CD4-positive, alpha-beta memory T cell (primary cell): ENCODE measurements around the gene PLCG2. TPM values are rescaled to one million over a fixed set of nuclear protein-coding genes. Genes with fewer than 3 reads are reported as not detected.

Experiments used
- CTCF ChIA-PET: fragments of 350-600 bp; sonication (Branson Sonifier 250); formaldehyde crosslinking; loops from one replicate; lab custom pipeline; 2021; ENCODE audit warnings: inconsistent platforms; ENCODE audit not compliant: partially characterized antibody; lab: Charles Lee
- POLR2A ChIA-PET: fragments of 350-600 bp; sonication (Branson Sonifier 250); formaldehyde crosslinking; loops from one replicate; lab custom pipeline; 2021; ENCODE audit not compliant: partially characterized antibody; lab: Charles Lee
- DNase-seq, 5 donors: peaks; one replicate each; pipeline versions ENCODE4 v3.0.0 to v3.0.0-alpha.2; 2020 to 2022; ENCODE audit warnings: mixed read lengths in 1 of 5
- H3K27ac ChIP-seq: one replicate; pipeline ENCODE4 v1.7.0; 2013; ENCODE audit warnings: low read depth, low read length
- H3K27me3 ChIP-seq: 2 replicates; pipeline ENCODE4 v1.7.0; 2013; ENCODE audit warnings: mild to moderate bottlenecking, low read length, moderate library complexity; ENCODE audit not compliant: insufficient read depth
- H3K36me3 ChIP-seq: 2 replicates; pipeline ENCODE4 v1.7.0; 2013; ENCODE audit warnings: mild to moderate bottlenecking, low read length, moderate library complexity; ENCODE audit not compliant: insufficient read depth
- H3K4me1 ChIP-seq: 2 replicates; pipeline ENCODE4 v1.7.0; 2013; ENCODE audit warnings: mild to moderate bottlenecking, low read length, moderate library complexity; ENCODE audit not compliant: insufficient read depth
- H3K4me3 ChIP-seq, 2 donors: one replicate each; pipeline ENCODE4 v1.7.0; 2013; ENCODE audit warnings: low read length in 2 of 2, mild to moderate bottlenecking in 1 of 2
- H3K9me3 ChIP-seq, 2 donors: one replicate each; pipeline ENCODE4 v1.7.0; 2013; ENCODE audit warnings: low read length in 2 of 2, control low read depth in 1 of 2; ENCODE audit not compliant: control insufficient read depth in 1 of 2
- H3K27ac Mint-ChIP-seq, 7 donors: one replicate each; pipeline ENCODE4 v1.8.0; 2020 to 2021; ENCODE audit warnings: mixed read lengths in 7 of 7, mild to moderate bottlenecking in 6 of 7, inconsistent platforms in 3 of 7, moderate library complexity in 3 of 7
- H3K27me3 Mint-ChIP-seq, 2 donors: one replicate each; pipeline ENCODE4 v1.8.0; 2020 to 2021; ENCODE audit warnings: mixed read lengths in 2 of 2
- H3K36me3 Mint-ChIP-seq, 2 donors: one replicate each; pipeline ENCODE4 v1.8.0; 2020 to 2021; ENCODE audit warnings: mixed read lengths in 2 of 2, inconsistent platforms in 1 of 2, mild to moderate bottlenecking in 1 of 2
- H3K4me1 Mint-ChIP-seq, 4 donors: one replicate each; pipeline ENCODE4 v1.8.0; 2020 to 2021; ENCODE audit warnings: mixed read lengths in 4 of 4, mild to moderate bottlenecking in 1 of 4
- H3K4me3 Mint-ChIP-seq, 8 donors: one replicate each; pipeline ENCODE4 v1.8.0; 2020 to 2021; ENCODE audit warnings: mixed read lengths in 8 of 8, mild to moderate bottlenecking in 7 of 8, moderate library complexity in 6 of 8, inconsistent platforms in 3 of 8
- H3K9me3 Mint-ChIP-seq, 8 donors: one replicate each; pipeline ENCODE4 v1.8.0; 2020 to 2021; ENCODE audit warnings: mixed read lengths in 8 of 8, mild to moderate bottlenecking in 5 of 8, inconsistent platforms in 3 of 8, moderate library complexity in 1 of 8
- intact Hi-C: fragments of 100-400 bp; cut with micrococcal nuclease; formaldehyde crosslinking; loops from one replicate; pipeline ENCODE4 v1.15.1; 2023
- polyA plus RNA-seq, 2 donors: library from polyadenylated mRNA; unstranded; fragments of 300-500 nt; fragmentation: Illumina TruSeq; gene quantifications; one replicate each; pipeline ENCODE4 v1.2.3, GENCODE V29; 2021
- total RNA-seq, 2 experiments: library from RNA; stranded (reverse); gene quantifications; one replicate each; pipeline ENCODE4 v1.2.3, GENCODE V29; 2021

Gene PLCG2
- total and polyA plus RNA-seq, 4 experiments from 2014 or later, result 0.63 to 2.4 (median 2.1) TPM

DNA sequence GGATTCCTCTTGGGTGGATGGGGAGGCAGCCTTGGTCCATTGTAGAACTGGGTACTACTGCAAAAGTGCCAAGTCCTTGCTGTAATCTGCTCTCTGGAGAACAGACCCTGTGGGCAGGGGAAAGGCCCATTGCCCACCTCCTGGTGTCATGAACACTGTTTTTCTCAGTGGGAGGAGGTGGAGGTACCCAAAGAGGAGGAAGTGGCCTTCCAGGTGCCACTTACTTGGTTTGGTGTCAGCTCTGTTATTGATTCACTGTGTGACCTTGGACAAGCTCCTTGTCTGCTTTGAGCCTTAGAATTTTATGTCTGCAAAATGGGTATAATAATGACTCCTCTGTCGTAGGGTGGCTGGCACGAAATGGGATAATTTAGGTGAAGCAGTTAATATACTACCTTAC, 55.8 kb downstream of the PLCG2 start:
- no peaks in the 10 kb centered on the region for H3K9me3 ChIP-seq
- CTCF ChIA-PET, result no interaction called here
- intact Hi-C loops, result no loop called here
- H3K36me3 ChIP-seq, result no peaks in the 10 kb centered on the region
- peaks cover 8% of the 10 kb centered on the region for H3K4me1 ChIP-seq
- POLR2A ChIA-PET, result no interaction called here
- H3K4me3 ChIP-seq, result no peak overlapping the region
- no peaks in the 10 kb centered on the region for H3K36me3 Mint-ChIP-seq
- H3K27me3 Mint-ChIP-seq, result peaks cover 0 to 2% of the 10 kb centered on the region in 2 donors
- no peak overlapping the region for H3K4me3 Mint-ChIP-seq
- no peaks in the 10 kb centered on the region for H3K27me3 ChIP-seq
- H3K9me3 Mint-ChIP-seq, result no peaks in the 10 kb centered on the region
- H3K4me1 Mint-ChIP-seq, result peaks cover 0 to 10% (median 7%) of the 10 kb centered on the region in 4 donors
- no peak overlapping the region for H3K27ac ChIP-seq
- no peak for DNase-seq
- no peak overlapping the region for H3K27ac Mint-ChIP-seq

DNA sequence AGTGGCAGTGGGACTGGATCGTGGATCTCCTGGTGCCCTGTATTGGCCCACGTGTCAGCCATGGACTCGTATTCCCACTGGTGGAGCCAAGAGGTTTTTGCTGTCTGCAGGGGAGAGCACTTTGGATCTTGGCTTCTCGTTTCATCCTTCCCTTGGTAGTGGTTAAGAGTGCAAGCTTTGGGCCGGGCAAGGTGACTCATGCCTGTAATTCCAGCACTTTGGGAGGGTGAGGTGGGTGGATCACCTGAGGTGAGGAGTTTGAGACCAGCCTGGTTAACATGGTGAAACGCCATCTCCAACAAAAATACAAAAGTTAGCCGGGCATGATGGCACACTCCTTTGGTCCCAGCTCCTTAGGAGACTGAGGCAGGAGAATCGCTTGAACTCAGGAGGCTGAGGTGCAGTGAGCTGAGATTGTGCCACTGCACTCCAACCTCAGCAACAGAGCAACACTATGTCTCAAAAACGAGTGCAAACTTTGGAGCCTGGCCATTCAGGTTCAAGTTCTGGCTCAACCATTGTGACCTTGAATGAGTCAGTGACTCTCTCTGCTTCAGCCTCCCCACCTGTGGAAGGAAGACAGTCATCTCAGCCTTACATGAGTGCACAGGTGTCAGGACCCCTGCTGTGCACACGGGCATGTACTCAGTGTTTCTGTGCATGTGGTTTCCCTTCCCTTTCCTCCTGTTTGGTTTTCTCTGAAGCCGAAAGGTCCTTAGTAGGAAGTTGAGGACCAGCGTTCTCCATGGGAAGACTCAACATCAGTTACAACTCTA, 57.4 kb downstream of the PLCG2 start:
- peaks cover 7% of the 10 kb centered on the region for H3K4me1 ChIP-seq
- no peaks in the 10 kb centered on the region for H3K9me3 ChIP-seq

DNA sequence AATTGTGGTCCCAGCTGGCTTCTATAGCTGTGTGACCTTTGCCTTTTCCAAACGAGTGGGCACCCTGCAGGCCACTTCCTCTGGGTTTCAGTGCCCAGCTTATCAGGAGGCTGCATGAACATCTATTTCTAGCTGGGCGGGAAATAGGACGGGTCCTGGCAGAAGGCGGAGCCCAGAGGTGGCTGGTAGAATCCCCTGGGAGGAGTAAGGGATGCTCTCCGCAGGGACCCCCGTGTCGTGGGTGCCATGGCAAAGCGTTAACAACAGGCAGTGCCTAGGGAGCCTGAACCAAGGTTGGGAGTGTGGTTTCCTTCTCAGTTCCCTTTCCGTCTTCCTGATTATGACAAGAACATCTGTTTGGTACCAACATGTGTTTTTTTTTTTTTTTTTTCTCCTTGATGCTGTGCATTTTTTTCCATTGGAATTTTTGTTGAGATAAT, 58.2 kb downstream of the PLCG2 start:
- no peak for DNase-seq
- Mint-ChIP-seq H3K27ac (no peak overlapping the region), H3K27me3 (peaks cover 0 to 2% of the 10 kb centered on the region in 2 donors), H3K4me1 (peaks cover 0 to 3% (median 2%) of the 10 kb centered on the region in 4 donors), H3K9me3 (no peaks in the 10 kb centered on the region), H3K36me3 (no peaks in the 10 kb centered on the region), H3K4me3 (no peak overlapping the region)
- Histone ChIP-seq H3K4me1 (no peaks in the 10 kb centered on the region), H3K9me3 (no peaks in the 10 kb centered on the region), H3K4me3 (no peak overlapping the region), H3K27ac (no peak overlapping the region), H3K27me3 (no peaks in the 10 kb centered on the region), H3K36me3 (no peaks in the 10 kb centered on the region)
- CTCF ChIA-PET, result no interaction called here
- intact Hi-C loops, result no loop called here
- POLR2A ChIA-PET, result no interaction called here

More for the DNA sequence above, 57.4 kb downstream of the PLCG2 start:
- H3K36me3 Mint-ChIP-seq, result no peaks in the 10 kb centered on the region
- H3K27me3 ChIP-seq, result no peaks in the 10 kb centered on the region
- H3K9me3 Mint-ChIP-seq, result no peaks in the 10 kb centered on the region
- DNase-seq, result no peak
- no peak overlapping the region for H3K27ac Mint-ChIP-seq
- H3K36me3 ChIP-seq, result no peaks in the 10 kb centered on the region
- no peak overlapping the region for H3K27ac ChIP-seq
- POLR2A ChIA-PET, result no interaction called here
- peaks cover 0 to 10% (median 7%) of the 10 kb centered on the region in 4 donors for H3K4me1 Mint-ChIP-seq
- intact Hi-C loops, result no loop called here
- peaks cover 0 to 2% of the 10 kb centered on the region in 2 donors for H3K27me3 Mint-ChIP-seq
- H3K4me3 Mint-ChIP-seq, result no peak overlapping the region
- no peak overlapping the region for H3K4me3 ChIP-seq
- CTCF ChIA-PET, result no interaction called here

DNA sequence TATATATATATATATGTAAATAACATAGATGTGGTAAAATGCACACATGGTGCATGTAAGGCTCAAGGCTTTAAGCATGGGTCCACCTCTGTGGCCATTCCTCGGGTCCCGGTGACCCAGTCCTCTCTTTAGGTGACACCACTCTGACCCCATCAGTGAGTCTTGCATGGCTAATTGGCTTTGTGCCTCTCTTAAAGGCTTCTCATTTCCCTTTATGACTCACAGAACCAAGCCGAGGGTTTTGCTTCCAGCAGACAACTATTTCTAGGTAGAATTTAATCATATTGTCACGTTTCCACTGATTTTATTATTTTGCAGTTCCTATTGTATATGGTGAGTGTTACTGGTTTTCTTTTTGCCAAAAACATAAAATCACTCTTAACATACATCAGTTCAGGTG, 59.7 kb downstream of the PLCG2 start:
- Histone ChIP-seq H3K27me3 (no peaks in the 10 kb centered on the region), H3K4me1 (no peaks in the 10 kb centered on the region), H3K9me3 (no peaks in the 10 kb centered on the region), H3K4me3 (no peak overlapping the region), H3K36me3 (no peaks in the 10 kb centered on the region), H3K27ac (no peak overlapping the region)
- Mint-ChIP-seq H3K27me3 (peaks cover 2 to 3% of the 10 kb centered on the region in 2 donors), H3K9me3 (peaks cover 0 to under 1% (median 0%) of the 10 kb centered on the region in 8 donors), H3K36me3 (no peaks in the 10 kb centered on the region), H3K4me3 (no peak overlapping the region), H3K27ac (no peak overlapping the region), H3K4me1 (no peaks in the 10 kb centered on the region)
- CTCF ChIA-PET, result no interaction called here
- POLR2A ChIA-PET, result no interaction called here
- DNase-seq, result no peak
- intact Hi-C loops, result no loop called here

DNA sequence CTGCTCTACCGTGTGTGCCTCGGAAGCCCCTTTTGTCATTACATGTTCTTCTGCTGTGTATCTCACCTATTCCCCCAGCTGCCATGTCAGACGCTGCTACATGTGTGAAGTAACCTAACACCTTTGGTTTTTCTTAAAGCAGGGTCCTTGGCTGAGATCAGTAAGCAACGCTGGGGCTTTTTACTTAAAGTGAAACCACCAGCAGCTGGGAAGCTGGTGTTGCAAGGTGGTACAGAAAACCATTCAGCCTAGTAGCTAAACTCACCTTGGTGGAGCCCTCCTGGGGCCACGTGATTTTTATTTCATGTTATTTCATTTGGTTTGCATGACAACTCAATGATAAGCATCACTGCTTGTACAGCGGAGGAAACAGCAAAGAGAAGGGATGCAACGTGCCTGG, 62.6 kb downstream of the PLCG2 start:
- Histone ChIP-seq H3K9me3 (no peaks in the 10 kb centered on the region), H3K27me3 (no peaks in the 10 kb centered on the region), H3K36me3 (no peaks in the 10 kb centered on the region), H3K4me1 (no peaks in the 10 kb centered on the region), H3K4me3 (no peak overlapping the region), H3K27ac (no peak overlapping the region)
- H3K4me3 Mint-ChIP-seq, result no peak overlapping the region
- no peaks in the 10 kb centered on the region for H3K4me1 Mint-ChIP-seq
- H3K36me3 Mint-ChIP-seq, result no peaks in the 10 kb centered on the region
- H3K27me3 Mint-ChIP-seq, result peaks cover 2 to 3% of the 10 kb centered on the region in 2 donors
- H3K9me3 Mint-ChIP-seq, result peaks cover 0 to 2% (median 0%) of the 10 kb centered on the region in 8 donors
- CTCF ChIA-PET, result interaction anchor here (0.6 kb wide), 1 partner anchor 33 kb away, joined by 3 read pairs; no protein-coding TSS in a partner anchor
- H3K27ac Mint-ChIP-seq, result no peak overlapping the region
- DNase-seq, result no peak
- intact Hi-C loops, result no loop called here
- POLR2A ChIA-PET, result no interaction called here

DNA sequence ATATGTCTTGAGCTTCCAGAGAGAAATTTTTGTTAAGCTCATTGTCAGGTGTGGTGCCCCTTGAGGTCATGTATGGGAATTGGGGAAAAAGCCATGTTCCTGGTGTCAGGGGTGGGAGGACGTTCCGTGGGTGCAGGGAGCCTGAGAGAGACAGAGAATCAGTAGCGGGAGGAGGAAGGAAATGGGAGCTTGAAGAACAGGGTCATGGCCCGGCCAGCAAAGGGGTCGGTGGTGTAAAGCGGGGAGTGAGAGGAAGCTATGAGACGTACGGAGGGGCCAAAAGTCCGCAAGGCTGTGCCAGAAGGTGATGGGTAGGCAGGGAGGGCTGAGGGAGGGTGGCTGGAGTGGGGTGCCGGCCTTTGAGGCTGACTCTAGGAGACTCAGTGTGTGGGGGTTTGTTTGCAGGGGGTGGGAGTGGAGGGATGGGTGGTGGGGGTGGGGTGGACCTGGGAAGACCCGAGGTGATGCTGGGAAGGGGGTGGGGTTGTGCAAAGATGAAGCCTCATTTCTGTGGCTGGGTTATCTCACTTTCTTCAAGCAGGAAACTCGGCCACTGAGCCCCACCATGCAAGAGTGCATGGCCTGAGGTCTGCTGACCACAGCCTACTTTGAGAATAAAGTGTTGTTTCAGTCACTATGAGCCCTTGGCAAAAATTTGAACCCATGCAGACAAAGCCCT, 63.6 kb downstream of the PLCG2 start:
- Histone ChIP-seq H3K27ac (no peak overlapping the region), H3K36me3 (no peaks in the 10 kb centered on the region), H3K9me3 (no peaks in the 10 kb centered on the region), H3K4me1 (no peaks in the 10 kb centered on the region), H3K4me3 (no peak overlapping the region), H3K27me3 (no peaks in the 10 kb centered on the region)
- Mint-ChIP-seq H3K4me1 (no peaks in the 10 kb centered on the region), H3K27ac (no peak overlapping the region), H3K27me3 (peaks cover 2 to 3% of the 10 kb centered on the region in 2 donors), H3K9me3 (peaks cover 0 to 2% (median 0%) of the 10 kb centered on the region in 8 donors), H3K36me3 (no peaks in the 10 kb centered on the region), H3K4me3 (no peak overlapping the region)
- POLR2A ChIA-PET, result no interaction called here
- CTCF ChIA-PET, result no interaction called here
- no peak for DNase-seq
- intact Hi-C loops, result no loop called here

DNA sequence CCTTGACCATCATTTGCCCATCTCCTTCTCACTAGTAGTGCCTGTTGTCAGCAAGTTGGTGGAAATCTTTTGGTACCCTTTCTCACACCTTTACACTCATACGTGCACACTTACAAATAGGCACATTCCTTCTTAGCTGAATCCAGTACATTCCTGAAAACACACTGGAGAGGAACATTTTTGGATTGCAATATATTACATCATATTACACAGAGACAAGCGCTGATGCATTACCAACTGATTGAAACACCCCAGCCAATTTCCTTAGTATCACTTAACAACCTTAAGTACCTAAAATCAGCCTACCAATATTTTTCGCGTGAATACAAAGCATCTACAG, 64.1 kb downstream of the PLCG2 start:
- H3K27ac ChIP-seq, result no peak overlapping the region
- Mint-ChIP-seq H3K27me3 (peaks cover 3 to 4% of the 10 kb centered on the region in 2 donors), H3K4me3 (no peak overlapping the region), H3K27ac (no peak overlapping the region), H3K9me3 (peaks cover 0 to 2% (median 0%) of the 10 kb centered on the region in 8 donors), H3K36me3 (no peaks in the 10 kb centered on the region), H3K4me1 (no peaks in the 10 kb centered on the region)
- CTCF ChIA-PET, result no interaction called here
- POLR2A ChIA-PET, result no interaction called here
- no peak overlapping the region for H3K4me3 ChIP-seq
- H3K36me3 ChIP-seq, result no peaks in the 10 kb centered on the region
- intact Hi-C loops, result no loop called here
- H3K27me3 ChIP-seq, result no peaks in the 10 kb centered on the region
- no peaks in the 10 kb centered on the region for H3K4me1 ChIP-seq
- DNase-seq, result no peak
- no peaks in the 10 kb centered on the region for H3K9me3 ChIP-seq
